Inflammatory macrophage treated with lipopolysaccharide for 4 hours (primary cell): ENCODE data around the gene MICAL2.

Experiments
- DNase-seq: peaks from one replicate; pipeline ENCODE4 v3.0.0-alpha.2; 2020

The MICAL2 gene, protein sequence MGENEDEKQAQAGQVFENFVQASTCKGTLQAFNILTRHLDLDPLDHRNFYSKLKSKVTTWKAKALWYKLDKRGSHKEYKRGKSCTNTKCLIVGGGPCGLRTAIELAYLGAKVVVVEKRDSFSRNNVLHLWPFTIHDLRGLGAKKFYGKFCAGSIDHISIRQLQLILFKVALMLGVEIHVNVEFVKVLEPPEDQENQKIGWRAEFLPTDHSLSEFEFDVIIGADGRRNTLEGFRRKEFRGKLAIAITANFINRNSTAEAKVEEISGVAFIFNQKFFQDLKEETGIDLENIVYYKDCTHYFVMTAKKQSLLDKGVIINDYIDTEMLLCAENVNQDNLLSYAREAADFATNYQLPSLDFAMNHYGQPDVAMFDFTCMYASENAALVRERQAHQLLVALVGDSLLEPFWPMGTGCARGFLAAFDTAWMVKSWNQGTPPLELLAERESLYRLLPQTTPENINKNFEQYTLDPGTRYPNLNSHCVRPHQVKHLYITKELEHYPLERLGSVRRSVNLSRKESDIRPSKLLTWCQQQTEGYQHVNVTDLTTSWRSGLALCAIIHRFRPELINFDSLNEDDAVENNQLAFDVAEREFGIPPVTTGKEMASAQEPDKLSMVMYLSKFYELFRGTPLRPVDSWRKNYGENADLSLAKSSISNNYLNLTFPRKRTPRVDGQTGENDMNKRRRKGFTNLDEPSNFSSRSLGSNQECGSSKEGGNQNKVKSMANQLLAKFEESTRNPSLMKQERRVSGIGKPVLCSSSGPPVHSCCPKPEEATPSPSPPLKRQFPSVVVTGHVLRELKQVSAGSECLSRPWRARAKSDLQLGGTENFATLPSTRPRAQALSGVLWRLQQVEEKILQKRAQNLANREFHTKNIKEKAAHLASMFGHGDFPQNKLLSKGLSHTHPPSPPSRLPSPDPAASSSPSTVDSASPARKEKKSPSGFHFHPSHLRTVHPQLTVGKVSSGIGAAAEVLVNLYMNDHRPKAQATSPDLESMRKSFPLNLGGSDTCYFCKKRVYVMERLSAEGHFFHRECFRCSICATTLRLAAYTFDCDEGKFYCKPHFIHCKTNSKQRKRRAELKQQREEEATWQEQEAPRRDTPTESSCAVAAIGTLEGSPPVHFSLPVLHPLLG

GRCh38 chr11:12110201-12110713 is at the start of gene MICAL2:
TSS of gene MICAL2 (plus strand) at chr11:12110590. CDS start at chr11:12162156, 51,566 bp downstream.
- peak; percentile 91 for DNase-seq

DNA sequence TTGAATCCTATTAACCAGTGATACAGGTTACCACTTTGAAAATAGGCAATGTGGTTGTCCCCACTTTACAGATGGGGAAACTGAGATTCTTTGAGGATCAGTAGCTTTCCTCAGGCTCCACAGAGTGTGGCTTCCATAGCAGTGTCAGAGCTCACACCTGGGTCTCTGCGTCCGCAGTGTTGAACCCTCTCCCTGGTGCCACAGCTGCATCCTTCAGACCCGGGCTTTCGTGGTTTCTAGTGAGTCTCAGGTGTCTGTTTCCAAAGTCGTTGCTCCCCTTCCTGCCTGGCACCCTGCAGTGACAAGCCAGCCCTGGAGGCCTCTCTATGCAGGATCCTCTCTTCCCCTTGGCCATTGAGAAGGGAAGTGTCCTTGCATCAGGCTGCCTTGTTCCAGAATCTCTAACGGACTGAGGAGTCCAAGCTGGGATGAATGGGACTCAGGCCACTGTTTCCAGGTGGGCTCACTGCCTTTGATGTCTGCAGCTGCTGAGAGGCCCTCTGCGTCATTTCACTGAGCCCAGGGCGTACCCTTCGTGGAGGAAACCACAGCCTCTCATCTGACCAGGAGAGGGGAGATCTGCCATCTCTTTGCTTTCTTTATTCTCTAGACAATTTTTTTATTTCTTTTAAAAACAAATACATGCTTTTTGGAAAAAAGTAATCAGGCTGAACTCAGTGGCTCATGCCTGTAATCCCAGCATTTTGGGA is 48.4 kb upstream of the MICAL2 start:
- DNase-seq, result no peak

GRCh38 chr11:12063251-12063650 is 47.1 kb upstream of the MICAL2 start:
- no peak for DNase-seq

- no peak for DNase-seq
Observed at GRCh38 chr11:12064136-12064953, 46.0 kb upstream of the MICAL2 start.

DNA sequence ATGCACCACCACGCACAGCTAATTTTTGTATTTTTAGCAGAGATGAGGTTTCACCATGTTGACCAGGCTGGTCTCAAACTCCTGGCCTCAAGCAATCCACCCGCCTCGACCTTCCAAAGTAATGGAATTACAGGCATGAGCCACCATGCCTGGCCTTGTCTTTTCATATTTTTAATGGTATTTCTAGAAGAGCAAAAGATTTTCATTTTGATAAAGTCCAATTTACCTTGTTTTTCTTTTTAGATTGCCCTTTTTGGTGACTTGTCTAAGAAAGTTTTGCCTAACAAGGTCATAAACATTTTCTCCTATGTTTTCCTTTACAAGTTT is 45.5 kb upstream of the MICAL2 start:
- DNase-seq, result no peak

- peak; percentile 29 for DNase-seq
Observed at GRCh38 chr11:12066056-12066798, 44.2 kb upstream of the MICAL2 start.

DNA sequence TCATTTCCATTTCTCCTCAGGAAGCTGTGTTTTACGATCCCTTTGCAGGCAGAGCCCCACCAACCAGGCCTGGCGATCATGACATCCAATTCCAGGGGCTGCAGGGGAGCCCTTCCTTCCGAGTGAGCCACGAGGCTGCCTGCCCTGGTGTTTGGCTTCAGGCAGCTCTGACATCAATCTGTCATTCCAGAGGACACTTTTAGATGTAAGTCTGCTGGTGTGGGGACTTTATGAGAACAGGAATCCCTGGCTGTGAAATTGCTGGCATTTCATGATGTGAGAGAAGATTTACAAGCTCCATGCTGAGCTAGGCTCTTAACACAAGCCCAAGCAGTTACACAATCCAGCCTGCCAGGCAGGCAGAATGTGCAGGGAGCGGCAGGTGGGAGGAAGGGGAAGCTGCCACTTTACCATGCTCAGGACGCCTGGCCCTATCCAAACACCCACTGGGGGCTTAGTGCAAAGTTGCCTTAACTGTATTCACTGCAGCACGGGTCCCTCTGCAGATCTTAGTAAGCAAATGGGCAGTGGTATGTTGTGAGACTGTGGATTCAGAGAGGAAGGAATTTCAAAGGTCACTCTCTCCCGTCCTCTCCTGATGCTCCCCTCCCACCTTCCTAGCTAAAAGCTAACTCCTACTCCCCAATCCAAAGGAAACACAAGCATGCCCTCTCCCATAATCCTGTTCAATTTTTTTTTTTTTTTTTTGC is 43.4 kb upstream of the MICAL2 start:
- DNase-seq, result peak; percentile 58

GRCh38 chr11:12067796-12068357 is 42.5 kb upstream of the MICAL2 start:
- no peak for DNase-seq

- DNase-seq, result no peak
Observed at GRCh38 chr11:12069066-12069676, 41.2 kb upstream of the MICAL2 start.

DNA sequence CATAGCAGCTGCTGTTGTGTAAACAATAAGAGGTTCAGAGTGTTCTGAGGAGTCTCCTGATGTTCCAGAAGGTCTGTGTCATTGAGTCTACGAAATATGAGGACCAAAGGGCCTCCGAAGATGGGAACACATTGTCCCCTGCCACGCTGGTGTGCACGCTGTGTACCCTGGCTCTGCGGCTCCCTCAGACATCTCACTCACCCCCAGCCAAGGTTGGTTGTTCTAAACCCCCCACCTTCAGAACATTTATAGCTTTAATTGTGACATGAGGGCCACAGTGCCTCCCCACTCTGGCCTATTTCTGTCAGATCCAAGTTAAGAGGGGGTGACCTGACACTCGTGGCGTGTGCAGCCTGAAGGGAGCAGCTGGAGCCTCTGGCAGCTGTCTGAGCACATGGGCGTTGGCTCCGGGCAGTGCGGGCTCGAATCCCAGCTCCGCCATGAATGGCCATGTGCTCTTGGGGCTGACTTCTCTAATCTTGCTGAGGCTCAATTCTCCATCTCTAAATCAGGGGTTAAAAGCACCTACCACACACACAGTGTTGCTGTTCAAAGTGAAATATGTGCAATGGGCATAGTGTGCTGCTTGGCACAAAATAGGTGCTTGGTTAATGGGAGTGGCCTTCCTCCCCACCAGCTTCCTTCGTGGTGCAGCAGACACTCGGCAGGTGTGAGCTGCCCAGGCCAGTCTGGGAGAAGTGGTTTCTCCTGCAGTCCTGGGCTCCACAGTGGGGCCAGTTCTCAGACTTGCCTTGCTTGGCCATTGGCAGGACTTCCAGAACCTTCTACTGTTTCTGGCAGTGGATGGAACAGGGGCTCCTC is 39.7 kb upstream of the MICAL2 start:
- DNase-seq, result no peak

DNA sequence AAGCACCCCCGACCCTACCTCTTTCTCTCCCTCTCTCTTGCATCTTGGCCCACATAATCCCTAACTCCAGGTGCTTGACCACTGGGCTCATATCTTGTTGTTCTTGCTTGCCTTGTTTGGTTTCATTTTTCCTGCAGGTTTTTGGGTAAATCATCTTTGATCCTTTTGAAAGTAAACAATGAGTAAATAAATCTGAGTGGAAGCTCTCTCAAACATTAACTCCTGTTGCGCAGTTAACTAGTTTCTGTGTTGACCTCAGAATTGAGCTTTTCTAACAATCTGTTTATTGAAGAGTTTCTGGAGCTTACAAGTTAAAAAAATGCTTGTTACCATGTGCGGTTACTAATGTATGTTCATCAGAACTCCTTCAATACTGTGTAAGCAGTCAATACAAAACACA is 38.8 kb upstream of the MICAL2 start:
- no peak for DNase-seq

- DNase-seq, result no peak
Observed at GRCh38 chr11:12073436-12073835, 37.0 kb upstream of the MICAL2 start.

GRCh38 chr11:12073886-12074285 is 36.5 kb upstream of the MICAL2 start:
- DNase-seq, result no peak

DNA sequence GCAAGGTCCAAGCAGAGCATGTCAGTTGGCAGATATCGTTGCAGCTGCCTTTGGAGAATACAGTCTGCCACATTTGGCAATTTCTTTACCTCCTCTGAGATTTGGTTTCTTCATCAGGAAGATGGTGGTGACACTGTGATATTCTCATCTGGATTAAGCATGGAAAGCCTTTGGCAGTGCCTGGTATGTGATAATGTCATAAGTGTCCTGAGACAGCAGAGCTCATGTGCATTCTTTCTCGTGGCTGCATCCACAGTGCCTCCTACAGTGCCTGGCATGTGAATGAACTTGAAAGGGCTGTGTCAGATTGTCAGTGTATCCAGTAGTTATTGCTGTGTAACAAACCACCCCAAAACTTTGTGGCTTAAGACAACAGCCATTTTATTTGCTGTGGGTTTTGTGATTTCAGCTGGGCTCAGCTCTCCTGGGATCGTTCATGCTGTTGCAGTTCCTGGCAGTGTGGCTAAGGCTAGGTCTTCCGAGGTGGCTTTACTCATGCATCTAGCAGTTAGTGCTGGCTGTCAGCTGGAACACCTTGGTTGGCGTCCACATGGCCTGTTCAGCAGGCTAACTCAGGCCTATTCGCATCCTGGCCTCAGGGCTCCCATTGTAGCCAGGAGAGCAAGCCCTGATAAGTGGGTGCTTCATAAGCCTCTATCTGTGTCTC is 35.7 kb upstream of the MICAL2 start:
- no peak for DNase-seq

- no peak for DNase-seq
Observed at GRCh38 chr11:12075291-12075690, 35.1 kb upstream of the MICAL2 start.

- DNase-seq, result no peak
Observed at GRCh38 chr11:12075822-12076821, 34.3 kb upstream of the MICAL2 start.
